HL-60 (cell line): ENCODE measurements around the gene RPN1.

Experiments used
- CTCF ChIP-seq: IDR thresholded peaks from one replicate; pipeline ENCODE4 v1.5.1; 2011; ENCODE audit warnings: low read length, control low read depth, inconsistent platforms; ENCODE audit not compliant: insufficient read depth
- GABPA ChIP-seq: IDR thresholded peaks from 2 replicates; pipeline ENCODE4 v1.6.1; 2012; ENCODE audit warnings: low read depth
- POLR2AphosphoS5 ChIP-seq: IDR thresholded peaks from 2 replicates; pipeline ENCODE4 v1.6.1; 2012; ENCODE audit warnings: low read depth
- REST ChIP-seq: IDR thresholded peaks from 2 replicates; pipeline ENCODE4 v1.6.1; 2012; ENCODE audit warnings: low read depth; ENCODE audit not compliant: insufficient replicate concordance
- SPI1 ChIP-seq: IDR thresholded peaks from 2 replicates; pipeline ENCODE4 v1.6.1; 2012; ENCODE audit warnings: low read depth, mild to moderate bottlenecking, borderline replicate concordance

- TF ChIP-seq CTCF (no peak), POLR2AphosphoS5 (no peak), GABPA (no peak), REST (no peak), SPI1 (no peak)
These were observed 74.8 kb downstream of the RPN1 start for GRCh38 chr3:128575777-128576176.
